MM.1S (cell line): ENCODE data around the gene SHISA6.

Experiments
- EZH2phosphoT487 ChIP-seq: fragments of 300-600 bp; sonication (generic); IDR thresholded peaks from 2 replicates; pipeline ENCODE4 v1.6.1; 2018; ENCODE audit warnings: antibody characterized with exemption, low read length
- TF ChIP-seq, protein P1 (sequence below): fragments of 300-600 bp; sonication (generic); IDR thresholded peaks from 2 replicates; pipeline ENCODE4 v1.5.1; 2016; ENCODE audit warnings: antibody characterized with exemption, low read length, mixed read lengths

DNA sequence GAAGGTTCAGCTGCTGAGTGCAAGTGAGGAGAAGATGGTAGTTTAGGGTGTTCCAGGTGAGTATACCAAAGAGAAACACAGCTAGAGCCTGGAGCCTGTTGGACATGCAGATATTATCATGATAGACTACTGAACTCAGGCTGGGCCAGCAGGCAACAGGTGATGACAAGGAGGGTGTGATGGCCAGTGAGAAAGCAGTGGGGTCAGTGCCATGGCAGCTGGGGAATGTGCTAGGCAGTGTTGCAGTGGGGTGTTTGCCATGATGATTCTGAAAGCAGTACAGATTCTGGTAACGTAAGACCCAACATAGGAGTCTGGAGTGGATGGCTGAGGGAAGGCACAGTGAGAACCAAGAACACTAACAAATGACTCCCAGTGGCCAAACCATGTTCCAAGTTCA is 57.4 kb downstream of the SHISA6 start:
- TF ChIP-seq, protein P1, sequence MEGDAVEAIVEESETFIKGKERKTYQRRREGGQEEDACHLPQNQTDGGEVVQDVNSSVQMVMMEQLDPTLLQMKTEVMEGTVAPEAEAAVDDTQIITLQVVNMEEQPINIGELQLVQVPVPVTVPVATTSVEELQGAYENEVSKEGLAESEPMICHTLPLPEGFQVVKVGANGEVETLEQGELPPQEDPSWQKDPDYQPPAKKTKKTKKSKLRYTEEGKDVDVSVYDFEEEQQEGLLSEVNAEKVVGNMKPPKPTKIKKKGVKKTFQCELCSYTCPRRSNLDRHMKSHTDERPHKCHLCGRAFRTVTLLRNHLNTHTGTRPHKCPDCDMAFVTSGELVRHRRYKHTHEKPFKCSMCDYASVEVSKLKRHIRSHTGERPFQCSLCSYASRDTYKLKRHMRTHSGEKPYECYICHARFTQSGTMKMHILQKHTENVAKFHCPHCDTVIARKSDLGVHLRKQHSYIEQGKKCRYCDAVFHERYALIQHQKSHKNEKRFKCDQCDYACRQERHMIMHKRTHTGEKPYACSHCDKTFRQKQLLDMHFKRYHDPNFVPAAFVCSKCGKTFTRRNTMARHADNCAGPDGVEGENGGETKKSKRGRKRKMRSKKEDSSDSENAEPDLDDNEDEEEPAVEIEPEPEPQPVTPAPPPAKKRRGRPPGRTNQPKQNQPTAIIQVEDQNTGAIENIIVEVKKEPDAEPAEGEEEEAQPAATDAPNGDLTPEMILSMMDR: no peak
- no peak for TF ChIP-seq EZH2phosphoT487
